GM21390 (cell line): ENCODE results near the gene MED9.

ENCODE experiments used
- ATAC-seq: cut with Tn5 transposase; IDR thresholded peaks from one replicate; pipeline ENCODE4 v1.9.1; 2021; ENCODE audit not compliant: unreplicated experiment

The MED9 gene

GRCh38 chr17:17487998-17488397 lies 11.2 kb downstream of the MED9 start:
- ATAC-seq: no peak

GRCh38 chr17:17491031-17491471 lies 14.3 kb downstream of the MED9 start:
- ATAC-seq: no peak

GRCh38 chr17:17491546-17491988 lies 14.8 kb downstream of the MED9 start:
- no peak for ATAC-seq

GRCh38 chr17:17492085-17492484 lies 15.3 kb downstream of the MED9 start:
- ATAC-seq: no peak

GRCh38 chr17:17492571-17492970 lies 15.8 kb downstream of the MED9 start:
- no peak for ATAC-seq

GRCh38 chr17:17493249-17493985 lies 16.6 kb downstream of the MED9 start:
- no peak for ATAC-seq

GRCh38 chr17:17493986-17494466 lies 17.2 kb downstream of the MED9 start:
- ATAC-seq: no peak

GRCh38 chr17:17494499-17494869 lies 17.7 kb downstream of the MED9 start:
- no peak for ATAC-seq

- ATAC-seq: no peak
Measured at GRCh38 chr17:17494870-17495535, 18.2 kb downstream of the MED9 start.

GRCh38 chr17:17495536-17496188 lies 18.9 kb downstream of the MED9 start:
- no peak for ATAC-seq

- peak; percentile 70 for ATAC-seq
Measured at GRCh38 chr17:17496189-17497064, 19.6 kb downstream of the MED9 start, which contains the start of gene RASD1. Gene RASD1 (minus strand): TSS chr17:17496395. CDS start chr17:17496181, 214 bp downstream.

- ATAC-seq: no peak
Measured at GRCh38 chr17:17497065-17497844, 20.5 kb downstream of the MED9 start.

GRCh38 chr17:17497845-17498520 lies 21.2 kb downstream of the MED9 start:
- ATAC-seq: no peak

GRCh38 chr17:17498606-17499301 lies 22.0 kb downstream of the MED9 start:
- ATAC-seq: no peak

GRCh38 chr17:17499402-17500145 lies 22.8 kb downstream of the MED9 start:
- ATAC-seq: no peak

- no peak for ATAC-seq
Measured at GRCh38 chr17:17500999-17501605, 24.3 kb downstream of the MED9 start.

- no peak for ATAC-seq
Measured at GRCh38 chr17:17502741-17503565, 26.2 kb downstream of the MED9 start.
